H9 (cell line): ENCODE results near the gene KIFC3. TPM values are rescaled to one million over a fixed set of nuclear protein-coding genes. Genes with fewer than 3 reads are reported as not detected.

Experiments used
- DNase-seq: peaks from one replicate; pipeline ENCODE4 v3.0.0-alpha.2; 2017
- H2AFZ ChIP-seq: one replicate; pipeline ENCODE4 v1.6.1; 2013; ENCODE audit warnings: mild to moderate bottlenecking, low read length, control low read depth, moderate library complexity
- H2AK5ac ChIP-seq: 2 replicates; pipeline ENCODE4 v1.6.1; 2013; ENCODE audit warnings: low read length, control low read depth, mixed read lengths; ENCODE audit not compliant: insufficient read length
- H2BK120ac ChIP-seq: one replicate; pipeline ENCODE4 v1.6.1; 2013; ENCODE audit warnings: low read depth, mild to moderate bottlenecking, low read length, control low read depth, inconsistent platforms; ENCODE audit not compliant: poor library complexity, severe bottlenecking
- H2BK12ac ChIP-seq: 2 replicates; pipeline ENCODE4 v1.6.1; 2013; ENCODE audit warnings: low read length, control low read depth, mixed read lengths, low read depth; ENCODE audit not compliant: insufficient read length
- H2BK15ac ChIP-seq: 2 replicates; pipeline ENCODE4 v1.6.1; 2013; ENCODE audit warnings: low read depth, low read length, control low read depth
- H2BK20ac ChIP-seq: one replicate; pipeline ENCODE4 v1.6.1; 2013; ENCODE audit warnings: low read depth, mild to moderate bottlenecking, low read length, control low read depth, inconsistent platforms; ENCODE audit not compliant: poor library complexity, severe bottlenecking
- H2BK5ac ChIP-seq: 2 replicates; pipeline ENCODE4 v1.6.1; 2013; ENCODE audit warnings: low read length, control low read depth, mixed read lengths; ENCODE audit not compliant: insufficient read length
- H3K14ac ChIP-seq: 2 replicates; pipeline ENCODE4 v1.6.1; 2013; ENCODE audit warnings: low read length, control low read depth; ENCODE audit not compliant: insufficient read depth
- H3K18ac ChIP-seq: 2 replicates; pipeline ENCODE4 v1.6.1; 2013; ENCODE audit warnings: low read depth, mild to moderate bottlenecking, mixed read lengths, low read length, control low read depth; ENCODE audit not compliant: insufficient read length
- H3K23ac ChIP-seq: 2 replicates; pipeline ENCODE4 v1.6.1; 2013; ENCODE audit warnings: low read length, control low read depth, mixed read lengths, low read depth; ENCODE audit not compliant: insufficient read length
- H3K23me2 ChIP-seq: 2 replicates; pipeline ENCODE4 v1.6.1; 2013; ENCODE audit warnings: low read depth, mild to moderate bottlenecking, mixed read lengths, low read length, control low read depth; ENCODE audit not compliant: insufficient read length, poor library complexity, severe bottlenecking
- H3K27ac ChIP-seq: 2 replicates; pipeline ENCODE4 v1.5.1; 2013; ENCODE audit warnings: low read length, control low read depth, mixed read lengths, low read depth; ENCODE audit not compliant: insufficient read length
- H3K27me3 ChIP-seq: 2 replicates; pipeline ENCODE4 v1.6.1; 2013; ENCODE audit warnings: low read length, control low read depth, inconsistent platforms; ENCODE audit not compliant: insufficient read depth
- H3K4ac ChIP-seq: 2 replicates; pipeline ENCODE4 v1.6.1; 2013; ENCODE audit warnings: low read depth, mild to moderate bottlenecking, control low read depth, inconsistent platforms, low read length, moderate library complexity
- H3K4me1 ChIP-seq: 2 replicates; pipeline ENCODE4 v1.6.1; 2013; ENCODE audit warnings: low read length, control low read depth, inconsistent platforms; ENCODE audit not compliant: insufficient read depth
- H3K4me2 ChIP-seq: 2 replicates; pipeline ENCODE4 v1.6.1; 2013; ENCODE audit warnings: low read length, control low read depth, mixed read lengths; ENCODE audit not compliant: insufficient read length, insufficient read depth
- H3K56ac ChIP-seq: 2 replicates; pipeline ENCODE4 v1.6.1; 2013; ENCODE audit warnings: low read depth, mild to moderate bottlenecking, mixed read lengths, low read length, control low read depth; ENCODE audit not compliant: insufficient read length
- H3K79me1 ChIP-seq: 2 replicates; pipeline ENCODE4 v1.6.1; 2013; ENCODE audit warnings: low read depth, mild to moderate bottlenecking, moderate library complexity, low read length, control low read depth, inconsistent platforms; ENCODE audit not compliant: insufficient read depth, poor library complexity, severe bottlenecking
- H3K79me2 ChIP-seq: 2 replicates; pipeline ENCODE4 v1.6.1; 2013; ENCODE audit warnings: low read length, control low read depth, inconsistent platforms; ENCODE audit not compliant: insufficient read depth
- H3K9ac ChIP-seq: 2 replicates; pipeline ENCODE4 v1.6.1; 2013; ENCODE audit warnings: low read length, control low read depth, mixed read lengths; ENCODE audit not compliant: insufficient read length; ENCODE audit errors: extremely low read depth
- H3K9me3 ChIP-seq: one replicate; pipeline ENCODE4 v1.6.1; 2013; ENCODE audit warnings: low read depth, low read length, inconsistent platforms; ENCODE audit not compliant: control insufficient read depth
- H3T11ph ChIP-seq: one replicate; pipeline ENCODE4 v1.6.1; 2013; ENCODE audit warnings: mild to moderate bottlenecking, low read length, control low read depth, inconsistent platforms
- H4K20me1 ChIP-seq: one replicate; pipeline ENCODE4 v1.6.1; 2013; ENCODE audit not compliant: control insufficient read depth, insufficient read length, insufficient read depth
- H4K5ac ChIP-seq: 2 replicates; pipeline ENCODE4 v1.6.1; 2013; ENCODE audit warnings: low read depth, mild to moderate bottlenecking, mixed read lengths, low read length, control low read depth; ENCODE audit not compliant: insufficient read length
- H4K8ac ChIP-seq: replicated peaks from 2 replicates; pipeline ENCODE4 v1.6.1; 2013; ENCODE audit warnings: low read length, control low read depth, mixed read lengths, low read depth; ENCODE audit not compliant: insufficient read length
- H4K91ac ChIP-seq: 2 replicates; pipeline ENCODE4 v1.6.1; 2013; ENCODE audit warnings: low read depth, mild to moderate bottlenecking, moderate library complexity, mixed read lengths, low read length, control low read depth; ENCODE audit not compliant: insufficient read length
- H3K27ac Mint-ChIP-seq, 3 experiments: 2 replicates in 2 of 3; 3 replicates in 1 of 3; pipeline ENCODE4 v1.8.0; 2020 to 2021; ENCODE audit warnings: mixed read lengths in 3 of 3, mild to moderate bottlenecking in 1 of 3, moderate library complexity in 1 of 3
- H3K27me3 Mint-ChIP-seq: 2 replicates; pipeline ENCODE4 v1.8.0; 2021; ENCODE audit warnings: low read depth, mild to moderate bottlenecking, moderate library complexity, mixed read lengths
- H3K36me3 Mint-ChIP-seq, 3 experiments: 2 replicates in 2 of 3; 3 replicates in 1 of 3; pipeline ENCODE4 v1.8.0; 2020 to 2021; ENCODE audit warnings: low read depth in 3 of 3, mixed read lengths in 3 of 3; ENCODE audit not compliant: insufficient read depth in 1 of 3
- H3K4me1 Mint-ChIP-seq, 2 experiments: 2 replicates each; pipeline ENCODE4 v1.8.0; 2020; ENCODE audit warnings: mixed read lengths in 2 of 2
- H3K4me3 Mint-ChIP-seq, 2 experiments: 2 replicates in 1 of 2; 3 replicates in 1 of 2; pipeline ENCODE4 v1.8.0; 2020 to 2021; ENCODE audit warnings: mild to moderate bottlenecking in 2 of 2, mixed read lengths in 2 of 2, moderate library complexity in 1 of 2
- H3K9me3 Mint-ChIP-seq, 2 experiments: 2 replicates in 1 of 2; 3 replicates in 1 of 2; pipeline ENCODE4 v1.8.0; 2020; ENCODE audit warnings: mild to moderate bottlenecking in 2 of 2, mixed read lengths in 2 of 2, moderate library complexity in 1 of 2
- CTCF ChIP-seq: fragments of 200-600 bp; sonication (generic); conservative IDR thresholded peaks from 3 replicates; pipeline ENCODE4 v1.8.0; 2021; ENCODE audit warnings: antibody characterized with exemption, mild to moderate bottlenecking
- WGBS: extraction: QIAGEN DNeasy Blood & Tissue Kit; methylation state at CpG from one replicate; pipeline ENCODE4 v1.1.7; 2013; ENCODE audit warnings: missing lambda C conversion rate, low lambda C conversion rate, mixed read lengths; ENCODE audit not compliant: insufficient read length; ENCODE audit errors: extremely low coverage; 5-methylcytosine and 5-hydroxymethylcytosine counted together
- total RNA-seq: library from RNA; stranded (reverse); gene quantifications from 2 replicates; pipeline ENCODE4 v1.2.1, GENCODE V29; 2021

KIFC3 gene
- total RNA-seq, 1 experiment from 2014 or later: 5.0 TPM

- H4K5ac ChIP-seq: no peak overlapping the region
- H3T11ph ChIP-seq: no peak overlapping the region
- H2BK5ac ChIP-seq: no peak overlapping the region
- Mint-ChIP-seq H3K27ac (no peak overlapping the region), H3K4me1 (peaks cover 42 to 43% of the 10 kb centered on the region in 2 experiments), H3K36me3 (no peaks in the 10 kb centered on the region), H3K4me3 (no peak overlapping the region), H3K27me3 (peaks cover 12% of the 10 kb centered on the region), H3K9me3 (0 out of 5 replicates have a peak, but pooled peaks cover 0 to 3% of the 10 kb centered on the region in 2 experiments)
- DNase-seq: no peak
- H4K91ac ChIP-seq: no peak overlapping the region
- H3K79me2 ChIP-seq: no peaks in the 10 kb centered on the region
- H3K27ac ChIP-seq: no peak overlapping the region
- no peak overlapping the region for H2BK15ac ChIP-seq
- no peak overlapping the region for H2AFZ ChIP-seq
- H3K79me1 ChIP-seq: no peaks in the 10 kb centered on the region
- H4K8ac ChIP-seq: no peak overlapping the region
- H3K23me2 ChIP-seq: no peaks in the 10 kb centered on the region
- no peak overlapping the region for H2BK12ac ChIP-seq
- H3K56ac ChIP-seq: no peak overlapping the region
- no peak overlapping the region for H3K14ac ChIP-seq
- H2BK120ac ChIP-seq: no peak overlapping the region
- TF ChIP-seq CTCF: no peak
- WGBS: no CpG with 5 or more reads among the region's 1 CpG
- no peaks in the 10 kb centered on the region for H3K9me3 ChIP-seq
- no peaks in the 10 kb centered on the region; the same call in 1 of the 2 replicates for H3K27me3 ChIP-seq
- H3K4ac ChIP-seq: no peak overlapping the region
- no peak overlapping the region for H3K4me2 ChIP-seq
- peaks cover 6% of the 10 kb centered on the region; the same call in 1 of the 2 replicates for H3K4me1 ChIP-seq
- no peak overlapping the region for H3K9ac ChIP-seq
- H3K18ac ChIP-seq: peak overlapping the region; percentile 62
- no peaks in the 10 kb centered on the region for H4K20me1 ChIP-seq
- no peak overlapping the region for H2BK20ac ChIP-seq
- no peak overlapping the region for H3K23ac ChIP-seq
- H2AK5ac ChIP-seq: no peak overlapping the region
Measured at GRCh38 chr16:57843400-57843799, 41.1 kb upstream of the KIFC3 start.
